ENCODE measurements around the gene CPE. TPM values are rescaled to one million over a fixed set of nuclear protein-coding genes. Genes with fewer than 3 reads are reported as not detected.

The CPE gene
- total RNA-seq, 1 donor from 2014 or later = 10.7 TPM

- Histone ChIP-seq H3K36me3 (ENCODE audit: control insufficient read depth, insufficient read depth, low read length) (no peaks in the 10 kb centered on the region), H3K27me3 (ENCODE audit: control insufficient read depth, insufficient read depth, low read length) (no peaks in the 10 kb centered on the region), H3K4me3 (ENCODE audit: low read depth, low read length) (no peak overlapping the region)
- DNase-seq (ENCODE audit: low read depth) = no peak
- no peak for TF ChIP-seq CTCF (IDR thresholded peaks at IDR 0.05; ENCODE audit: insufficient read depth, low read length, poor library complexity, severe bottlenecking)
These were observed 6.3 kb downstream of the CPE start for GRCh38 chr4:165385126-165385525.

GRCh38 chr4:165386328-165386727 lies 7.5 kb downstream of the CPE start:
- no peaks in the 10 kb centered on the region for H3K36me3 ChIP-seq (ENCODE audit: control insufficient read depth, insufficient read depth, low read length)
- H3K4me3 ChIP-seq (ENCODE audit: low read depth, low read length) = no peak overlapping the region
- no peaks in the 10 kb centered on the region for H3K27me3 ChIP-seq (ENCODE audit: control insufficient read depth, insufficient read depth, low read length)
- TF ChIP-seq CTCF (IDR thresholded peaks at IDR 0.05; ENCODE audit: insufficient read depth, low read length, poor library complexity, severe bottlenecking) = no peak
- DNase-seq (ENCODE audit: low read depth) = no peak

DNA sequence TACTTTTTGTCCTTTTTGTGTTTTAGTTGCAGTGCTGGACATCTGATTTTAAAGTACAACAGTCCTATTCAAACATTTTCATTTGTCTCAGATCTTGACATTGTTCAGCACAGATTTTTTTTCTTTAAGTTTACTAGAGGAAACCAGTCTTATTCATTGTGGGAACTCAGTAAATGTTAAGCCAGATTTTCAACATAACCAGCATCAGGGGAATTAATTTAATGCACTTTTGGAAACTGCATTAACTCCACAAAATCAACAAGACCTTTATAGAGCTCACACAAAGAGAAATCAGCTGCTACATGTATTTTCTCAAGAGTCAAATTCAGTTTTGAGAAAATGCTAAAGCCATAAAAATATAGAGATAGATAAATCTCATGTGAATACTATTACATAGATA lies 9.9 kb downstream of the CPE start:
- no peak for DNase-seq (ENCODE audit: low read depth)
- no peaks in the 10 kb centered on the region for H3K27me3 ChIP-seq (ENCODE audit: control insufficient read depth, insufficient read depth, low read length)
- H3K36me3 ChIP-seq (ENCODE audit: control insufficient read depth, insufficient read depth, low read length) = no peaks in the 10 kb centered on the region
- TF ChIP-seq CTCF (IDR thresholded peaks at IDR 0.05; ENCODE audit: insufficient read depth, low read length, poor library complexity, severe bottlenecking) = no peak
- H3K4me3 ChIP-seq (ENCODE audit: low read depth, low read length) = no peak overlapping the region

- H3K27me3 ChIP-seq (ENCODE audit: control insufficient read depth, insufficient read depth, low read length) = no peaks in the 10 kb centered on the region
- no peak overlapping the region for H3K4me3 ChIP-seq (ENCODE audit: low read depth, low read length)
- DNase-seq (ENCODE audit: low read depth) = no peak
- TF ChIP-seq CTCF (IDR thresholded peaks at IDR 0.05; ENCODE audit: insufficient read depth, low read length, poor library complexity, severe bottlenecking) = no peak
- H3K36me3 ChIP-seq (ENCODE audit: control insufficient read depth, insufficient read depth, low read length) = no peaks in the 10 kb centered on the region
These were observed 14.2 kb downstream of the CPE start for GRCh38 chr4:165393051-165393450.

GRCh38 chr4:165393704-165394103 lies 14.9 kb downstream of the CPE start:
- Histone ChIP-seq H3K36me3 (ENCODE audit: control insufficient read depth, insufficient read depth, low read length) (no peaks in the 10 kb centered on the region), H3K27me3 (ENCODE audit: control insufficient read depth, insufficient read depth, low read length) (no peaks in the 10 kb centered on the region), H3K4me3 (ENCODE audit: low read depth, low read length) (no peak overlapping the region)
- TF ChIP-seq CTCF (IDR thresholded peaks at IDR 0.05; ENCODE audit: insufficient read depth, low read length, poor library complexity, severe bottlenecking) = no peak
- DNase-seq (ENCODE audit: low read depth) = no peak

- no peak for TF ChIP-seq CTCF (IDR thresholded peaks at IDR 0.05; ENCODE audit: insufficient read depth, low read length, poor library complexity, severe bottlenecking)
- H3K4me3 ChIP-seq (ENCODE audit: low read depth, low read length) = no peak overlapping the region
- no peak for DNase-seq (ENCODE audit: low read depth)
These were observed 15.5 kb downstream of the CPE start for GRCh38 chr4:165394275-165394674.

More at GRCh38 chr4:165394275-165394674, 15.5 kb downstream of the CPE start:
- no peaks in the 10 kb centered on the region for H3K36me3 ChIP-seq (ENCODE audit: control insufficient read depth, insufficient read depth, low read length)
- H3K27me3 ChIP-seq (ENCODE audit: control insufficient read depth, insufficient read depth, low read length) = no peaks in the 10 kb centered on the region
